HT-29 (cell line): Measurements from ENCODE around the gene CRB1. TPM values are rescaled to one million over a fixed set of nuclear protein-coding genes. Genes with fewer than 3 reads are reported as not detected.

Experiments used
- DNase-seq: peaks from one replicate; pipeline ENCODE4 v3.0.0-alpha.2; 2015; ENCODE audit warnings: low spot score
- total RNA-seq: library from RNA; depleted of rRNA; stranded (reverse); fragments of >200 nt; shearing (Covaris generic); gene quantifications from 2 replicates; pipeline ENCODE4 v1.2.3, GENCODE V29; 2014

CRB1 gene
- total RNA-seq, 1 experiment from 2014 or later, result not detected

- DNase-seq, result no peak
These were observed 35.4 kb downstream of the CRB1 start for GRCh38 chr1:197303463-197303862.

- no peak for DNase-seq
These were observed 36.7 kb downstream of the CRB1 start for GRCh38 chr1:197304638-197305200.

DNA sequence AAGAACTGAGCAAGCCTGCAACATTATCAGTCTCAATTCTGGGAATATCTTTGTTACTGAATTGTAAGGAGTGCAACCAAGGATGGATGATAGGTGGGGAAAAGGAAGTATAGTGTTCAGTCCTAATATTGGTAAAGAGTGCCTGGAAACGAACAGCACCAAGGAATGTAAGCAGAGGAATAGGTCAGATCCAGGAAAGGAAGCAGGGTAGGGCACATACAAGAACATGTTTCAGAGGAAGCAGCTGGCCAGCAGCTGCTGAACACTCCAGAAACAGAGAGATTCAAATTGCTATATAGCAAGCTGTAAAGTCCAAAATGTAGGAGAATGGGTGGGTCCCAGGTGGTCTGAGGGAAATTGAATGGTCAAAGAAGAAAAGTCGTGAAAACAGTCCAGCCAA, 37.9 kb downstream of the CRB1 start:
- no peak for DNase-seq

DNA sequence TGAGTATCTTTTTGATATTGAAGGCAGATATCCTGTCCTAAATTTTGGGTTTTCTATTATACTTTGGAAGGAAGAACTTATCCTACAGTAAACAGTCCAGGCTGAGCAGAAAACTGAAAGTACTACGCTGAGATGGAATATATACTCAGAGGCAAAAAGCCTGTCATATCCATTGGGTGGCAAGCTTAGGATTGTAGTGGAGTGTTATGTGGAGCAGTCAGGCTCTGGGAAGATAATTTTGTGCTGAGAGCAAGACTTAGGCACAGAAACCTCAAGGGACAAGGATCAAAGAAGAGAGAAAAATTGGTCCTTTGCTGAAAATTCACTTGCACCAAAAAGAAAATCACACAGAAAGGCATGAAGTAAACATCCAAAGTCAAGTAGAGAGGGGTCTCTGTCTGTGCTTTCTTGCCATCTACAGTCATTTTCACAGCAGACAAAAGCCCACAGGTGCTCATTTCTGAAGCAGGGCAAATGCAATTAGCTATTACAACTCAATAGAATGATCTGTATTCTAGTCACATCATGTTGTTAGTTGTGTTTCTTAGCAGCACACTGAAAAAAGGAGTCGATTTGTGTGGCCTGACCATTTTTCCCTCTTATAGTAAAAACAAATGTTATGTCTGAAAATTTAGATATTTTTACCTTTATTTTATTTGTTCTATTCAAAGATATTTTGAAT, 38.5 kb downstream of the CRB1 start:
- no peak for DNase-seq

GRCh38 chr1:197307136-197307535, 39.1 kb downstream of the CRB1 start:
- no peak for DNase-seq

DNA sequence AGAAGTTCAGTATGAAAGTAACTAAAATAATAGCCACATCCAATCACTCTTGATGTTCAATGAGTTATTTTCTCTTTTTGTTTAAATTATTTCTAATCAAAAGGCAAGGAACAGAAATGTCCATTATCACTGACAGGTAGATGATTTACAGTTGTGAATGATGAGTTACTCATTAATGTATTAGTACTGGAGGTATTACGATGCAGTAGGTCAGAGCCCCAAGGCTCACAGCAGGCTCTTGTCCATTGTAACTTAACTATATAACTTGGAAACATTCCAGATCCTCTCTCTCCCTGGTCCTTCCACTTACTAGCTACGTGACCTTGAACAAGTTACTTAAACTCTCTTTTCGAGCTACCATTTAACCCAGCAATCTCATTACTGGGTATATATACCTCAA, 39.5 kb downstream of the CRB1 start:
- no peak for DNase-seq

- no peak for DNase-seq
These were observed 43.0 kb downstream of the CRB1 start for GRCh38 chr1:197311081-197311480.

- DNase-seq, result no peak
These were observed 44.1 kb downstream of the CRB1 start for GRCh38 chr1:197312163-197312562.

- DNase-seq, result no peak
These were observed 45.7 kb downstream of the CRB1 start for GRCh38 chr1:197313713-197314112.

- DNase-seq, result no peak
These were observed 46.6 kb downstream of the CRB1 start for GRCh38 chr1:197314682-197315081.

DNA sequence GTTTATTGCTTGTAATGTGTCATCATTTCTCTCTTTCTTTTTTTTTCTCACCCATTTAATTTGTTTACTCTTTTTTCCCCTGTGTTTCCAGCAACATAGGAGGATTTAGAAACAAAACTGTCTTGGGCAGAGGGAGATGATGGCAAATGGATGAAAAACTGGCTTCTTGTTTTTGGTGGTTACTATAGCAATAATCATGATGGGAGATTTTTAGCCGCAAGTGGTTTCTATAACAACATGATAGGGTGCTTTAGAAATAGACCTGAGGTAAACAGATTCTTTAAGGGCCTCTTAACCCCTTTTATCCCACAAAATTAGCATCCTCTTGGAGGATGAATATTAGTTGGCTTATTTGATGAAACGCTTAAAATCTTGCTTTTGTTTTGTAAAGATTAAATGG, 51.6 kb downstream of the CRB1 start:
- DNase-seq, result no peak

GRCh38 chr1:197320991-197321531, 53.0 kb downstream of the CRB1 start:
- DNase-seq, result no peak

DNA sequence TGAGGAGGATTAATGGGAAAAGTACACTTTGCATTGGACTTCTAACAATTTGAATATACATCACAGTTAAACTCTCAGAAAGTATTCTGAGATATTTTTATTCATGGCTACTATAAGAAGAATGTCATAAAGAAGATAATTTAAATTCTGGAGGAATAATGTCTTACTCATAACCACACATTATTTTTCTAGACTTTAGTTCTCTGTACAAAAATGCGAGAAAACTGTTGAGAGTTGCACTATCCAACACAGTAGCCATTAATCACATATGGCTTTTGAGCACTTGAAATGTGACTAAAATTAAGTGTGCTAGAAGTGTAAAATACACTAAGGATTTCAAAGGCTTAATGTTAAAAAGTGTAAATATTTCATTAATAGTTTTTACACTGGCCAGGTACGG, 53.8 kb downstream of the CRB1 start:
- no peak for DNase-seq

GRCh38 chr1:197327776-197328364, 59.8 kb downstream of the CRB1 start:
- peak; percentile 18 for DNase-seq

- no peak for DNase-seq
These were observed 62.2 kb downstream of the CRB1 start for GRCh38 chr1:197330213-197330612.

GRCh38 chr1:197331565-197331964, 63.5 kb downstream of the CRB1 start:
- no peak for DNase-seq

DNA sequence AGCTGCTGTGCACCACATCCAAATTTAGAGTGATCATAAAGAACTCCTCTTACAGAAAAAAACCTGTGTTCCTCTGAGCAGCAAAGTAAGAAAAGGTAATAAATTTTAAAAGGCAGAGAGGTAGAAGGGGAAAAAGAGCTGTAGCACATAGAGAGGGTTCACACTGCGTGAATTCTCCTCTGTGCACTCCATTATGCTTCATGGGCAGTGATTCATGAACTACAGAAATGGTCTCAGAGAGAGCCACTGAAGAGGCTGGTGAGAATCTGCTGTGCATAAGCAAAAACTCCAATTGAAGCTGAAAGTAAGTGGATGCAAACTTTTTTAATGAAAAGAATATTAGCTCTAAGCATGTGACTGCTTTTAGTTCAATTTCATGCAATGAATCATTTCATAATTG, 65.0 kb downstream of the CRB1 start:
- no peak for DNase-seq

DNA sequence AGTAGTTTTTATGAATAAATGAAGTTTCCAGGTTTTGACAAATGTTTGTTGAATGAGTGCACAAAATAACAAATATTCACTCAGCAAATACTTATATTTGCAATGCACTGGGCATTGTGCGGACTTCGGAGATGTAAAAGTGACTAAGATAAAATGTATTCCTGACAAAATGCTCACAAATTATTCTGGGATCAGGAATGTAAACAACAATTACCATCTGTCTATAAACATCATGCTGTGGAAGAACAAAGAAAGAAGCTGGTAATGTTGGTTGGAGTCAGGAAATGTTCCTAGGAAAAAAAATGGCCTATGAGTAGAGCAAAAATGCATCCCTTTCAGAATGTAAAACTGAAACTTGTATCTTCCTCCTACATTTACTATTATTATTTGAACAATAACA, 68.5 kb downstream of the CRB1 start:
- no peak for DNase-seq

- no peak for DNase-seq
These were observed 71.3 kb downstream of the CRB1 start for GRCh38 chr1:197339106-197340060.

DNA sequence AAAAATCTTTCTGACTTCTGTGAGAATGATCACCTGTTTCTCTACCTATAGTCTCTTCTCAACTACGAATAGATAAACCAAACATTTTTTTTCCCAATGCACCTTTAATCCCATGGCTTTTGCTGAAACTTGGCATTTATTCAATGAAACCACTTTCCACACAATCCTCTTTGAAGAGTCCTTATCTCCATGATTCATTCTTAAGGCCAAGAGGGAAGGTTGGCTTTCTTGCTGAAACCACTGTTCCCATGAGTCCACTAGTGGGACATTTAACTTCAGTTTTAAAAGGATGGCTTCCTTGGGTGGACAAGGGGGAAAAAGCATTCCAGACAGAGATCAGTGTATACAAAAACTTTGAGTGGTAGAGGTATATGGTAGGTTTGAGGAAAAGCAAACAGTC, 73.6 kb downstream of the CRB1 start:
- DNase-seq, result no peak

DNA sequence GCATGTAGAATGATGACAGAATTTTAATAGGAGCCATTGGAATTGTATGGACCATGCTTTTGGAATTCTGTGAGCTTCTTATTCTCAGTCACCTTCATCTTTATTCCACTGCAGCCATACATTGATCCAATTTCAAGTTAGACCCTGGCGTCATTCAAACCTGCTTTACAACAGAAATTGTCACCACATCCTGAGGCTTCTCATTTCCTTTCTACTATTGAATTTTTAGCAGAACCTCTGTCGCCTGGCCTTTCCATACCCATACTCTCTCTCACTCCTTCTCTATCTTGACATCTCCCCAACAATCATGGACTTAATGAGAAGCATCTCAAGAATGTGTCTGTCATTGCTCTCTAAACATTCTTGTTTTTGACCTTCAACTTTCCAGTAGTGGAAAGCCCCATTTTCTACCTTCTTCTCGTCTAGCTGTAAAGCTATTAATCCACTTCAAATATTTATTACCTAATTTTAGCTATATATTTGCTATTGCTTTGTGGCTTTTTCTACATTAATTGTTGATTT, 74.1 kb downstream of the CRB1 start:
- DNase-seq, result no peak

DNA sequence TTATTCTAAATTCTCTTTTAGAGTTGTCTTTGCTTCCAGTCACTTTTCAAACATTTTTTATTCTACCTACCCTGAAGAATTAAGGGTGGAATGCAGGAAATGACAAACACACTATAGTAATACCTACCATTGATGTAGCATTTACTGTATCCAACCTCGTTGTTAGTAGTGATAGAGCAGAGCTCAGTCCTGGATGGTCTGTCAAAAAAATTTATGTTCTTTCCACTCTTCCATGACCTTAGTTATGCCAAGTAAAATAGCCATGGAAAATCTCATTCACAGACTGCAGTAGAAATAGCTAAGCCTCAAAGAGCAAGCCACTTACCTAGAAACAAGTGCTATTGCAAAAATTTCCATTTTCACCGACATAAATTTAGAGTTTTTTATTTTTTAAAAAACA, 74.6 kb downstream of the CRB1 start:
- DNase-seq, result no peak
